GM12872 (cell line): Measurements from ENCODE around the gene SMC6.

Experiments used
- CTCF ChIP-seq: IDR thresholded peaks from 3 replicates; pipeline ENCODE4 v1.5.1; 2011; ENCODE audit warnings: low read depth, mild to moderate bottlenecking, low read length, moderate library complexity; ENCODE audit not compliant: insufficient read depth

Gene SMC6

GRCh38 chr2:17752892-17753802 is 463 bp downstream of the SMC6 start:
- no peak for TF ChIP-seq CTCF

- TF ChIP-seq CTCF = no peak
Measured at GRCh38 chr2:17752246-17752645, 1.4 kb downstream of the SMC6 start.

GRCh38 chr2:17749753-17750438 is 3.7 kb downstream of the SMC6 start:
- no peak for TF ChIP-seq CTCF

GRCh38 chr2:17748745-17749144 is 4.9 kb downstream of the SMC6 start:
- no peak for TF ChIP-seq CTCF

- no peak for TF ChIP-seq CTCF
Measured at GRCh38 chr2:17747684-17748452, 5.7 kb downstream of the SMC6 start.

- TF ChIP-seq CTCF = no peak
Measured at GRCh38 chr2:17740203-17740602, 13.4 kb downstream of the SMC6 start.

- TF ChIP-seq CTCF = no peak
Measured at GRCh38 chr2:17736989-17737388, 16.6 kb downstream of the SMC6 start.
